Stimulated activated CD4-positive, alpha-beta T cell treated with anti-CD3 and anti-CD28 coated beads, TNF-alpha, amount 100 ng/mL, for 48 hours (primary cell): ENCODE results near the gene REG4.
"Not testable (repeated sequence)": the region's sequence is repeated elsewhere in the genome, so short reads cannot be mapped to it uniquely, and the experiment has no call there.

ENCODE experiments used
- DNase-seq, 3 donors: peaks; one replicate each; pipeline ENCODE4 v3.0.0-alpha.2; 2020; ENCODE audit warnings: low read depth in 3 of 3

The REG4 gene

DNA sequence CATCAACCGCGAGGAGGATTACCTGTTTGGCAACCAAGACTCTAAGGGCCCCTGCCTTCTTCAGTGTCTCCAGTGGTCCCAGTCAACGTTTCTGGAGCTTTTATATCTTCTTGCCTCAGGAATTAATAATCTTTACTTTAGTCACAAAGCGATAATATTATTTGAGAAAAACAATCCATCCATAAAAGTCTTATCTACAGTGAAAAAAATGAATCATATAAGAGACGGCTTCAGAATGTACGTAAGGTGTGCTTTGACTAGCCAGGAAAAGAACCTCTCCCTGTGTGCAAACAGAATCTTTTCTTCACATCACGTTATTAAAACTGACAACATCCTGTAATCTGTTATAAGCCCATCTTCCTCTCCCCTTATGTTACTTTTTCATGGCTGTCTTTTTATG lies at the start of gene REG4:
Gene REG4, minus strand, starts transcription at position 74 of the 400 bp plus-strand sequence. CDS start 2,691 bp downstream, outside the sequence.
- no peak for DNase-seq

GRCh38 chr1:119859647-119860046 lies 48.4 kb upstream of the REG4 start:
- DNase-seq = no peak

GRCh38 chr1:119858556-119859214 lies 47.4 kb upstream of the REG4 start:
- not testable (repeated sequence) for DNase-seq

- DNase-seq = no peak
Observed at GRCh38 chr1:119858126-119858525, 46.9 kb upstream of the REG4 start.

DNA sequence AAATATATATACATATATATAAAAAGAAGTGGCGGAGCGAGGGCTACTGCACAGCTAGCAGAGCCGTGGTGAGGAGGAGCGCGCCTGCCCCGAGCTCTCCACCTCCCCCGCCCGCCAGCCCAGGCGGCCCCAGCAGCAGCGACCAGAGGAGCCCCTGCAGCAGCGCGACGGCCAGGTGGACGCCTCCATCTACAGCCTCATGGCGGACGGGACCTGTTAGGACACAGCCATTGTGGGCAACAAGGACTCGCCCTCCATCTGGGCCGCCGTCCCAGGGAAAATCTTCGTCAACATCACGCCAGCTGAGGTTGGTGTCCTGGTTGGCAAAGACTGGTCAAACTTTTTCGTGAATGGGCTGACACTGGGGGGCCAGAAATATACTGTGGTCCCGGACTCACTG lies 41.9 kb upstream of the REG4 start:
- no peak for DNase-seq

- not testable (repeated sequence) for DNase-seq
Observed at GRCh38 chr1:119844206-119844605, 32.9 kb upstream of the REG4 start.

GRCh38 chr1:119841306-119841705 lies 30.0 kb upstream of the REG4 start:
- DNase-seq = no peak

GRCh38 chr1:119840745-119841144 lies 29.5 kb upstream of the REG4 start:
- no peak for DNase-seq

DNA sequence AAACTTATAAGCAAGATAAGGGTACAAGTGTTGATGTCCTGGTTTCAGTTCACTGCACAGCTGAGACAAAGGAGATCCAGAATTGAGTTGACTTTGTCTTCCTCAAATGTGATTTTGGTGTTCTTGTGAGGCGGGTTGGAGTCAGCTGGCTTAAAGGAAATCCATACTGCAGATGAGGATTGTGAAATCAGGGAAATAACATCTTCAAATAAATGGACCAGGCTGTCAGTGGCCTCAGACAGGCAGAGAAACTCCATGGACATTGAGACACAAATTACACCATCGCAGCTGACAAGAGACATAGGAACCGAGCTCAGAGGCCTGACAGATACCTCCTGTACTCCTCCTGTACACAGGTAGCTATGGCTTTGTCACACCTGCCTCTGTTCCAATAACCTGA lies 27.0 kb upstream of the REG4 start:
- no peak for DNase-seq

DNA sequence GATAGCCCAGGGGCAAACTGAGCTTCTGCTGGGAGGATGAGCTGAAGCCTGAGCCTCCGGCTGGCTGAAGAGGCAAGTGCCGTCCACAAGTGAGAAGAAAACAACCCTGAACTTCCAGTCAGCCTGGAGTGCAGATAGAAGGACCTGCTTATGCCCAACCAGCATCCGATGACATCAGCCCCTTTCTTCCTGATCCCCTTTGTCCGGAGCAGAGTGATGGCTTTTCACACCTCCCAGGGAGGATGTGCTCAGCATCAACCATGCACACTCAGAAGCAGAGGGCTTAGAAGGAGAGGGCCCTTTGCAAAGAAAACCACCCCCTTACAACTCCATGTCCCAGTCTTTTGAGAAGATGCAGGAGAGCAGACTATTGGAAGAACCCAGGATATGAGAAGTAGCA lies 23.7 kb upstream of the REG4 start:
- DNase-seq = no peak

- DNase-seq = no peak
Observed at GRCh38 chr1:119831027-119831426, 19.8 kb upstream of the REG4 start.

DNA sequence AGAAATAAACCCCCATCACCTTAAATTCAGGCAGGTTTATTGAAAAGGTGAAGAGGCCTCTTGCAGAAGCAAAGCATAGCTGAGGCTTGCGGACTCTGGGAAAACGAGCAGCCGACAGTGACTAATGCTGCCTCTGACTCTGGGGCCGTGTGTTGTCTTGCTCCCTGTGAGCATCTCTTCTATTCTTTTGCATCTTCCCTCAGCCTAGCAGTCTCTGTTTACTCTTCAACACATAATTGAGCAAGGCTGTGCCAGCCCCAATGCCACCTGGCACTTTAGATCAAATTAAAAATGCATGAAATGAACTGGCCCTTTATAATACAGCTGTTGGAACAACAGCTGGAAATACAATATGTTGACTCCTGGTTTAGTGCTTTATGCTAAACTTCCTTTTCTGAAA lies 18.4 kb upstream of the REG4 start:
- no peak for DNase-seq

GRCh38 chr1:119829006-119829405 lies 17.7 kb upstream of the REG4 start:
- DNase-seq = not testable (repeated sequence)

GRCh38 chr1:119828266-119828665 lies 17.0 kb upstream of the REG4 start:
- DNase-seq = no peak

GRCh38 chr1:119827010-119827409 lies 15.8 kb upstream of the REG4 start:
- no peak for DNase-seq

DNA sequence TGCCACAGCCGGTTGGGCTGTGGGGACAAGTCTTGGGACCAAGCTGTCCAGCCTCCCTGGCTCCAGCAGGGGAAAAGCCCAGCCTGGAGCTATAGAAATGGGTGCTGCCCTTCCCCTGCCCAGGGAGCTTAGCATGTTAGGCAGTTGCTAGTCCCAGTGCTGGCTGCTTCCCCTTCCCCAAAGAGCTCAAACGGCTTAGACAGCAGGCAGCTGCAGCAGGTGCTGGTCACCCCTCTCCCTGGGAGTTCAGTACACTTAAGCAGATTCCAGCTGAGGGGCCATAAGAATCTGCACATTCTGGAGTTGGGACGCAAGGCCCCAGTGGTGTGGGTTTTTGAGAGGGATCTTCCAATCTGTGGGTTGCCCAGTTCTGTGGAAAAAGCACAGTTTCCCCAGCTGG lies 11.1 kb upstream of the REG4 start:
- no peak for DNase-seq

DNA sequence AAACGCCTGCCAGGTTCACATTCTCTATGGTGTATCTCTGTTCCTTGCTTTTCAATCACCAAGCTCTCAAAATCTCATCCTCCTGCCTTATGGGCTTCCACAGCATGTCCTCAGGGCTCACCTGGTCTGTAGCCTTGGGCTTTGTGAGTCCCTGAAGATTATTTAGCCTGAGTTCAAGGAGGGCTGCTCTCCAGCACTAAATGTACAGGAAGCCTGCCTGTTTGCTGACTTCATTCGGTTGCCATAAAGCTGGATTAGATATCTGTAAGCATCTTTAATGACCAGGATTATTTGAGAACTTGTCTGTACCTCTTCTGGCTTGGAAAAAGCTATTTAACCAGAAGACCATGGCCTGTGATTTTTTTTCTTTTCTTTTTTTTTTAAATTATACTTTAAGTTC lies 6.9 kb upstream of the REG4 start:
- DNase-seq = no peak

DNA sequence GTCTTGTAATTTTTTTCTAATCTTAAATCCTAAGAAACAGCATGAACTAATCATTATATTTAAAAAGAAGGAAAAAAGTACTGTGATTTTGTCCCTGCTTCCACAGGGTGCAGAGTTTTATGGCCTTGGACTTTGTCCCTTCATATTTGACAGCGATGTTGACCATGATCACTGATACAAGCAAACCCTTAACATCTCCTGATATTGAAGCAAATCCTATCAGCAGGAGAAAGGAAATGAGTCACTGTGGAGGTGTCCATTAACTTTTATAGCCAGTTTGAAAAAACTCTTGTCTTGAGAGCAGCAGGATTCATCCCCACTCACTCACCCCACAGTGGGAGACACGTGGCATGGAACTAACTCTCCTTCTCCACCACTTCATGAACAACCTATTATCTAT lies 5.1 kb upstream of the REG4 start:
- DNase-seq = no peak

DNA sequence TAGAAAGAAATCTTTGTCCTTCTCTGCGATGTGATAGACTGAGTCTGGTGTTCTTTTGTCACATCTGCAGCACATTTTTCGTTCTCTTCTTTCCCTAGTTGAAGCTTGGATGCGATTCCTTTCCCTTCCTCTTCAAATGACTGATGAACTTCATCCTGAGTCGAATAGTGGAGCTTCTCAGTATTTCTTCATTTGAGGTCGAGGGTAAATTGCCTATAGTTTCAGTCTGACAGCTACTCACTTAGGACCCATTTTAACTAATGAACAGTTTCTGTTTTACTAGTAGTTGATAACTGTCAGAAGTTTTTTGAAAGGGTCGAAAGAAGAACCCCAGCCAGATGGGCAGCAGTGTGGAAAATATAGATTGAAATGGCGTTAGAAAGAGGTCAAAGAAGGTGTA lies 4.7 kb upstream of the REG4 start:
- no peak for DNase-seq

DNA sequence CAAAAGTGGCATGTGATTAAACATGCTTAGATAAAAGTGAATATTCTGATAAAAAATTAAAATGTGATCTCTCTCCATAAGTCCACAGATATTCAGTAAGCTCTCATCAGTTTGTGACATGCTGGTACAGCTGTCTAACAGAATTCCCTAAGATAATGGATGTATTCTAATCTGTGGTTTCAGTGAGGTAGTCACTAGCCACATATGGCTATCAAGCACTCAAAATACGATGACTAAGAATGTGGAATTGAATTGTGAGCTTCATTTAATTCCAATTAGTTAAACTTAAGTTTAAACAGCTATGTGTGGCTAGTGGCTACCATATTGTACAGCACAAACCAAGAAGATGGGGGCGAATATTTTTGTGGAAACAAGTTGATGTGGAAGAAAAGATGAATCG lies 4.1 kb upstream of the REG4 start:
- DNase-seq = no peak

- no peak for DNase-seq
Observed at GRCh38 chr1:119814288-119814687, 3.0 kb upstream of the REG4 start.

DNA sequence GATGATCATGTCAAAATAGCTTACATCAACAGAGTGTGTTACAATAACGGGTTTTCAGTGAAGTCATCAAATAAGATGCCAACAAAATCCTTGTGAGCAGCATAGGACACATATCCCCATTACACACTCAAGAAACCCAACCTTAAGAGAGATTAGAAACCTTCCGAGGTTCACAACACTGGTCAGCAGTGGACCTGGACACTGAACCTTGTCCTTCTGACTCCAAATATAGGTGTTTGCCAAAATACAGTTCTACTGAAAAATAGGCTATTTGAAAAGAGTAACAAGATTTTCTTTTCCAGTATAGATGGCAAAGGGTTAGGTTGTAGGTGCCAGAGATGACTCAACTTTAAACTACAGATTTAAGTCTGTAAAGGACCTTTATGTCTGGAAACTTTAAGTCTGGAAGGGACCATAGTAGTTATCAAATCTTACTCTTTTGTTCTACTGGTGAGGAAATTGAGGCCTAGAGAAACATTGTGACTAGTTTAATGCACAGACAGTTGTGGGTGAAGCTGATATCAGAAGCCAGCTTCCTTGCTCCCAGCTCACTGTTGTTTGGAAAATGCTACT lies 811 bp upstream of the REG4 start:
- no peak for DNase-seq

GRCh38 chr1:119808972-119809550 lies 2.2 kb downstream of the REG4 start:
- DNase-seq = peak; percentile 19 to 47 (median 44)

- no peak for DNase-seq
Observed at GRCh38 chr1:119808491-119808890, 2.8 kb downstream of the REG4 start.
